ENCODE measurements around the gene EXOC7. TPM values are rescaled to one million over a fixed set of nuclear protein-coding genes. Genes with fewer than 3 reads are reported as not detected.

EXOC7 gene, protein sequence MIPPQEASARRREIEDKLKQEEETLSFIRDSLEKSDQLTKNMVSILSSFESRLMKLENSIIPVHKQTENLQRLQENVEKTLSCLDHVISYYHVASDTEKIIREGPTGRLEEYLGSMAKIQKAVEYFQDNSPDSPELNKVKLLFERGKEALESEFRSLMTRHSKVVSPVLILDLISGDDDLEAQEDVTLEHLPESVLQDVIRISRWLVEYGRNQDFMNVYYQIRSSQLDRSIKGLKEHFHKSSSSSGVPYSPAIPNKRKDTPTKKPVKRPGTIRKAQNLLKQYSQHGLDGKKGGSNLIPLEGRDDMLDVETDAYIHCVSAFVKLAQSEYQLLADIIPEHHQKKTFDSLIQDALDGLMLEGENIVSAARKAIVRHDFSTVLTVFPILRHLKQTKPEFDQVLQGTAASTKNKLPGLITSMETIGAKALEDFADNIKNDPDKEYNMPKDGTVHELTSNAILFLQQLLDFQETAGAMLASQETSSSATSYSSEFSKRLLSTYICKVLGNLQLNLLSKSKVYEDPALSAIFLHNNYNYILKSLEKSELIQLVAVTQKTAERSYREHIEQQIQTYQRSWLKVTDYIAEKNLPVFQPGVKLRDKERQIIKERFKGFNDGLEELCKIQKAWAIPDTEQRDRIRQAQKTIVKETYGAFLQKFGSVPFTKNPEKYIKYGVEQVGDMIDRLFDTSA
- total RNA-seq, result 10 to 100 TPM; 94.5 to 98.2 TPM
- long read RNA-seq, donor 1, full-length matches to known transcripts, result 37 of 136 reads
- long read RNA-seq, donor 1, partial matches to known transcripts, result 3 of 136 reads
- long read RNA-seq, donor 1, other reads (novel, unspliced or antisense), result 96 of 136 reads
- long read RNA-seq, donor 2, full-length matches to known transcripts, result 80 of 223 reads
- long read RNA-seq, donor 2, partial matches to known transcripts, result 21 of 223 reads
- long read RNA-seq, donor 2, other reads (novel, unspliced or antisense), result 122 of 223 reads

GRCh38 chr17:76103274-76104139, at the start of gene EXOC7:
EXOC7 (minus strand) TSS chr17:76103787; CDS start chr17:76103692, 95 bp downstream.
- intact Hi-C loops (cut with DNase I), result no loop called here
- peak; percentile 97 for DNase-seq (ENCODE audit: low spot score)

DNA sequence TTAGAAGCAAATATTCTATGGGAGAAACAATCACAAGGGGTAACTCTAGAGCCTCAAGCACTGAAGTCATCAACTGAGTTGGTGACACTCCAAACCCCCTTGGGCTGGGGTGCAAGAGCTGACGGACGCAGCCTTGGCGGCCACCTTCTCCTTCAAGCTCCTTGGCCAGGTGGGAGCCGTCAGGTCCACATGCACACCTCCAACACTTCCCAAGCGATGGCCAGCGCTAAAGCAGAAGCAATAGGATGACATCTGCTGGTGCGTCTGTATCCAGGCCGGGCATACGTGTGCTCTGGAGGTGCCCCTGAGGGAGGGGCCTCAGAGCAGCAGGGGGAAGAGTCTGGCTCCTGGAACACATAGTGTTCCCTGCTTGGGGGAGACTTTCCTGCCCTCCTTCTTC, 49.6 kb upstream of the EXOC7 start:
- peak; percentile 44 for DNase-seq (ENCODE audit: low spot score)
- intact Hi-C loops (cut with DNase I), result loop anchor here in 1 of 2 donors (5.0 kb wide), 1 partner anchor 569 kb away; no protein-coding TSS in a partner anchor

DNA sequence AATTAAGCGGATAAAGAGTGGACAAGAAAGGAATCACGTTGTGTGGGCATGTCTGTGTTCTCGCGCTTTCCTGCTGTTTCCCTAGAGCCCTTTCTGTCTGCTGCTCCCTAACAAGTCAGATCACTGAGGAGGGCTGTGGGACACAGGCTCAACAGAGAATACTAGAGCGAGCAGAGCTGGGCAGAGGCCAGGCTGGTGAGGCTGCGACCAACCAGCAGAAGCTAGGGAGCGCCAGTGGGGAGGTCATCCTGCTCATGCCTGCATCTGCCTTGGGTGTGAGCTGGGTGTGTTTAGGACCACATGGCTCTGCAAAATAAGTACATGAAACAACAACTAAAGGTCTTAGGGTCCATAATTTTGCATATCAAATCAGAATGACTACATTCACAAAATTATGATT, 49.0 kb upstream of the EXOC7 start:
- intact Hi-C loops (cut with DNase I), result loop anchor here in 1 of 2 donors (5.0 kb wide), 1 partner anchor 570 kb away; no protein-coding TSS in a partner anchor
- peak; percentile 67 for DNase-seq (ENCODE audit: low spot score)

DNA sequence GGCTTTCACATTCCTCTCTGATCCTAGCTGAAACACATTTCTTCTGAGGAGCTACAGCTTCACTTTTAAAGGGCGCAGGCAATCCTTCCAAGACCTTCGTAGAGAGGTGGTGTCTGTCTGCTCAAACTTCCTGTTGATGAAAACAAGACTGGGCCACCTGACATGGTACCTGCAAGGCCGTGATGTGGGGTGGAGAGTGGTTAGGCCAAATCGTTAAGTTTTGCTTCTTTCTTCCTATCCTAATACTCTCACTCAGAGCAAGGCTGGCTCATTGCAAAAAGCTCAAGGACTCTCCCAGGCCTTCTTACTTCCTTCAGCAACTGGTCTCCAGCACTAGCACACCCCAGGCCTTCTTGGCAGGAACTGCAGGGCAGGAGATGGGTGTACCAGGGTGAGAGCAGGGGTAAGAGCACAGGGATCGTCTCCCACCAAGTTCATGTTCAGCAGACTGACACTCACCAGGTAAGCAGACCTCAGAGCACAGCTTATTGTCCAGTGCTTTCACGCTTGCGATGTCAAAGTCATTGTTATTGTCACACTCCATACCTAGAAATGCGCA, 48.4 kb upstream of the EXOC7 start:
- intact Hi-C loops (cut with DNase I), result loop anchor here in 1 of 2 donors (5.0 kb wide), 1 partner anchor 570 kb away; no protein-coding TSS in a partner anchor
- peak; percentile 64 for DNase-seq (ENCODE audit: low spot score)

DNA sequence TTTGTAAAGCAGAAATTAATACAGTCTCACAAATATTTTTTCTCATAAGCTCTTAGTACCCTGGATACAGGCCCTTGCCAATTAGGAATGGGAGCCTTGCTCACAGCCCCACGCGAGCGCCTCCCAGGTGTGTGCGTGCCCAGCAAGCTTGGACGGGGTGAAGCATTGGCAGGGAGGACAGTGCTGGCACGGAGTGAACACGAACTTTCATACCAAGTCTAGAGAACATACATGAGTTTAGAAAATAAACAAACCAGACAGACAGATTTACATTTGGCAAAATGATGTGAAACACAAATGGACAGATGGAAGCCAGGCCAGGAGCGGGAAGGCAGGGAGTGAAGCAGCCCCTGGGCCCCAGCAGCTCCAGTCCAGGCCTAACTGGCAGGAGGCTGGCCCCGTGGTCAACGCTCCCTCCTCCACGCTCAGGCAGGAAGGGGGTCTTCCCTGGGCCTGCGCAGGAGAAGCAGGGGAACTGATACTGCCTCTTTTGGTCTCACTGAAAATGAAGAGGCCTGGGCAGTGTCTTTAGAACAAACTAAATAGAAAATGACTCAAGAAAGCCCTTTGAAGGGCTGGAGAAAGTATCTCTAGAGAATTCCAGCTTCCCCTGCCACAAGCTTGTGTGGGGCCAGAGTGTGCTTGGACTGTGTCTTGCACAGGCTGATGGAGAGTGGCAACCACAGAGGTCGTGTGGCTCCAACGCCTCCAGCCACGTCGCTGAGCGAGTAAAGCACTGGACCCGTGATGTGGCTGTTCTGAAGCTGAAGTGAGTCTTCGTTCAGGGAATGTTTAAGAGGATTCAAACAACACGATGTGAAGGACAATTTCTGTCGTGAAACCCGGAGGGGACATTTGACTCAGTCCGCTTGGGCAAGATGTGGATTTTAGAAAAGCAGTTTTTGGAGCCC, 47.4 kb upstream of the EXOC7 start:
- intact Hi-C loops (cut with DNase I), result loop anchor here in 1 of 2 donors (5.0 kb wide), 1 partner anchor 571 kb away; no protein-coding TSS in a partner anchor
- peak; percentile 74 for DNase-seq (ENCODE audit: low spot score)

GRCh38 chr17:76149214-76149613, 45.6 kb upstream of the EXOC7 start:
- intact Hi-C loops (cut with DNase I), result no loop called here
- DNase-seq (ENCODE audit: low spot score), result peak; percentile 43

GRCh38 chr17:76148015-76148326, 44.4 kb upstream of the EXOC7 start:
- intact Hi-C loops (cut with DNase I), result no loop called here
- no peak for DNase-seq (ENCODE audit: low spot score)

- intact Hi-C loops (cut with DNase I), result no loop called here
These were observed 43.8 kb upstream of the EXOC7 start for GRCh38 chr17:76147211-76148014.

GRCh38 chr17:76146053-76146851, 42.7 kb upstream of the EXOC7 start:
- peak; percentile 73 for DNase-seq (ENCODE audit: low spot score)
- intact Hi-C loops (cut with DNase I), result no loop called here

More at GRCh38 chr17:76147211-76148014, 43.8 kb upstream of the EXOC7 start:
- DNase-seq (ENCODE audit: low spot score), result peak; percentile 72

- peak; percentile 70 for DNase-seq (ENCODE audit: low spot score)
- intact Hi-C loops (cut with DNase I), result no loop called here
These were observed 41.9 kb upstream of the EXOC7 start for GRCh38 chr17:76145231-76146052.

- peak; percentile 58 for DNase-seq (ENCODE audit: low spot score)
These were observed 39.0 kb upstream of the EXOC7 start for GRCh38 chr17:76142585-76143041.

GRCh38 chr17:76142039-76142584, 38.5 kb upstream of the EXOC7 start:
- peak; percentile 62 for DNase-seq (ENCODE audit: low spot score)
- intact Hi-C loops (cut with DNase I), result loop anchor here in 1 of 2 donors (5.0 kb wide), 1 partner anchor 600 kb away; no protein-coding TSS in a partner anchor

More at GRCh38 chr17:76142585-76143041, 39.0 kb upstream of the EXOC7 start:
- intact Hi-C loops (cut with DNase I), result loop anchor here in 1 of 2 donors (5.0 kb wide), 1 partner anchor 600 kb away; no protein-coding TSS in a partner anchor

DNA sequence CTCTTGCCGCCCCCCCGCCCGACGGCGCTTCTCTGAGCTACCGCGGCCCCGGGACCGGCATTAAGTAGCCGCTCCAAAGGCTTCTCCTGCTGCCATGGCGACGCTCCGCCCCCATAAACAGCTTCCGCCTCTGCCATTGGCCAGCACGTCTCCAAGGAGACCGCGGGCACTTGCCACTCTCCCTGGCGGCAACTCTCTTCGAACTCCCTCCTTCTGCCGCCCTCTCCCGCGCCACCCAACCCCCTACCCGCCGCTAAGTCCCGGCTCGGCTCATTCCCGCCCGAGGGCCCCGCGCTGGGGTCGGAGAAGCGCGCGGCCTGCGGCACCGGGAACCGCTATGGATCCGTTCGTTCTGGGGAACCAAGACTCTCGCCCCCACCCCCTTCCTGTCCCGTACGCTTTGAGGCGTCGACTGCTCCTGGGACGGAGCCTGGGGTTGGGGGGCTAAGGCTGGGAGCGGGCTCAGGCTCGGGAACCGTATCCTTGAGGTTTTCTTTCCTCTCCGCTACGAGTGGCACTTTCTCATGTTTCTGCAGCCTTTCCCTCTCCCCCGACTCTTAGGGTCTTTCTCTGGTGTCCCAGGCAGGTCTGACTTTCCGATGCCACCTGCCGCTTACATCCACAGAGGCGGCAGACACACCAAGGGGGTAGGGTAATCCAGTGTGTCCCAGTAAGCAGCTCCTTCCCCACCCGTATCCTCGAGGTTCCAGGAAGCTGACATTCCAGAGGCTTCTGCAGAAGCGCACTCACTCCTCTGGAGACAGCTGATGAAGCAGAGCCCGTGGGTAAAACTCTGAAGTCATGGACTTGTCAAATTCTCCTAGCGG, 37.8 kb upstream of the EXOC7 start, which contains the start of gene FOXJ1:
FOXJ1 (minus strand) TSS at position 34 of the 827 bp plus-strand sequence. CDS start 850 bp downstream, outside the sequence.
- DNase-seq (ENCODE audit: low spot score), result peak; percentile 96
- intact Hi-C loops (cut with DNase I), result loop anchor here in 1 of 2 donors (5.0 kb wide), 1 partner anchor 601 kb away; no protein-coding TSS in a partner anchor
